PC-9 (cell line): ENCODE results near the gene SACS. TPM values are rescaled to one million over a fixed set of nuclear protein-coding genes. Genes with fewer than 3 reads are reported as not detected.

ENCODE experiments used
- BruUV-seq: library from RNA; stranded (reverse); fragments of 400-500 nt; replicated peaks from 2 replicates; lab custom pipeline; 2021; lab: Mats Ljungman, UMichigan
- CTCF ChIA-PET: fragments of 300-600 bp; sonication (Branson Sonifier 250); formaldehyde crosslinking; loops from one replicate; lab custom pipeline; 2022; ENCODE audit warnings: antibody characterized with exemption; lab: Charles Lee
- POLR2A ChIA-PET: fragments of 300-600 bp; sonication (Branson Sonifier 250); formaldehyde crosslinking; loops from one replicate; lab custom pipeline; 2022; ENCODE audit warnings: antibody characterized with exemption; ENCODE audit not compliant: unreplicated experiment; lab: Charles Lee
- DNase-seq, 2 experiments: peaks; one replicate each; pipeline versions ENCODE4 v3.0.0 to v3.0.0-alpha.2; 2015 to 2022; ENCODE audit warnings: mixed read lengths in 1 of 2
- H2AFZ ChIP-seq: fragments of 200-600 bp; sonication (generic); 2 replicates; pipeline ENCODE4 v1.8.1; 2017; ENCODE audit warnings: antibody characterized with exemption
- H3F3A ChIP-seq: fragments of 200-600 bp; sonication (generic); 2 replicates; pipeline ENCODE4 v1.8.1; 2017; ENCODE audit warnings: antibody characterized with exemption, mild to moderate bottlenecking, low read depth; ENCODE audit not compliant: insufficient read depth
- H3K27ac ChIP-seq: fragments of 200-600 bp; sonication (generic); 2 replicates; pipeline ENCODE4 v1.6.1; 2016; ENCODE audit warnings: mixed run types
- H3K27me3 ChIP-seq: fragments of 200-600 bp; sonication (generic); 2 replicates; pipeline ENCODE4 v1.6.1; 2016; ENCODE audit warnings: low read depth, mixed run types; ENCODE audit not compliant: insufficient read depth
- H3K36me3 ChIP-seq: fragments of 200-600 bp; sonication (generic); 2 replicates; pipeline ENCODE4 v1.6.1; 2016; ENCODE audit warnings: low read depth, mixed run types
- H3K4me1 ChIP-seq: fragments of 200-600 bp; sonication (generic); replicated peaks from 2 replicates; pipeline ENCODE4 v1.6.1; 2016; ENCODE audit warnings: mixed run types; ENCODE audit not compliant: insufficient read depth
- H3K4me2 ChIP-seq: fragments of 200-600 bp; sonication (generic); 2 replicates; pipeline ENCODE4 v1.6.1; 2017; ENCODE audit warnings: mixed run types
- H3K4me3 ChIP-seq: fragments of 200-600 bp; sonication (generic); 2 replicates; pipeline ENCODE4 v1.6.1; 2016; ENCODE audit warnings: mixed run types
- H3K79me2 ChIP-seq: fragments of 200-600 bp; sonication (generic); 2 replicates; pipeline ENCODE4 v1.6.1; 2017; ENCODE audit warnings: low read depth, mixed run types
- H3K9me2 ChIP-seq: fragments of 200-600 bp; sonication (generic); 2 replicates; pipeline ENCODE4 v1.8.1; 2017; ENCODE audit warnings: mild to moderate bottlenecking; ENCODE audit not compliant: insufficient read depth
- H3K9me3 ChIP-seq: fragments of 200-600 bp; sonication (generic); 2 replicates; pipeline ENCODE4 v1.8.1; 2016; ENCODE audit warnings: low read depth; ENCODE audit not compliant: insufficient read depth
- H4K20me1 ChIP-seq: fragments of 200-600 bp; sonication (generic); 2 replicates; pipeline ENCODE4 v1.8.1; 2017; ENCODE audit not compliant: insufficient read depth
- EZH2 ChIP-seq: fragments of 200-600 bp; sonication (generic); IDR thresholded peaks from 2 replicates; pipeline ENCODE4 v1.8.0; 2017; ENCODE audit warnings: antibody characterized with exemption, low read depth
- intact Hi-C: fragments of 100-400 bp; cut with micrococcal nuclease; formaldehyde crosslinking; loops from one replicate; pipeline ENCODE4 v1.10.0; 2022; ENCODE audit not compliant: unreplicated experiment
- total RNA-seq: library from RNA; stranded (reverse); gene quantifications from 2 replicates; pipeline ENCODE4 v1.2.3, GENCODE V29; 2021
- TF ChIP-seq, protein P1 (sequence below): fragments of 200-600 bp; sonication (generic); conservative IDR thresholded peaks from 2 replicates; pipeline ENCODE4 v1.6.1; 2017; ENCODE audit warnings: mixed run types, antibody characterized with exemption, mild to moderate bottlenecking, moderate library complexity

SACS gene
- total RNA-seq, 1 experiment from 2014 or later, result 1.4 TPM

DNA sequence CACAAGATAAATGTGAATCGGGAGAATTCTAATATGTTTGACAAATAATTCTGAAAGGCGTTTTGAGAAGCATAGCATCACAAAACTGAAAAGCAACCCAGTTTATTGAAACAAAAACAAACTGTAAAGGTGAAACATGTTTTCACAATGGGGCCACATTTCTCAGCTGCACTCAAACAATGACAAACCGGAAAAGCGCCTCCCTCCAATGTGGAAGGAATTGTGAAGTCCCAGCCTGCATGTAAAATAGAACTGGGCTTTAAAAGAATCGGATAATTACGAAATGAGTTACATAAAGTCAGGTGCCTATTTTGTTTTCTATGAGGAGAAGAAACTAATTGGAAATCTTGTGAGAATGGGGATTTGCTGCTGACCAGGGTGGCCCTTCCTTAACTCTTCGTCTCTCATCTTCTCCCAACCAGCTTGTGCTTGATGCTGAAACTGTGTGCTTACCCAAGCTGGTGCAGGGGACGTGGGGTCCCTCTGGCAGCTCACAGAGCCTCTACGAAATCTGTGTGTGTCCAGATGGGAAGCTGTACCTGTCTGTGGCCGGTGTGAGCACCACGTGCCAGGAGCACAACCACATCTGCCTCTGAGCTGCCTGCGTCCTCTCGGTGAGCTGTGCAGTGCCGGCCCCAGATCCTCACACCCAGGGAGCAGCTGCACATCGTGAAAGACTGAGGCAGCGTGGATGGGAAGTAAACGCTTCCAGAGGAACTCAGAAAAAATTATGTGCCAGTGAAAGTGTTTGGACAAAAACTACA lies 109.4 kb downstream of the SACS start:
- no peaks in the 10 kb centered on the region for H3K36me3 ChIP-seq
- H3K27ac ChIP-seq, result no peak overlapping the region
- H3K4me1 ChIP-seq, result no peaks in the 10 kb centered on the region
- H4K20me1 ChIP-seq, result no peaks in the 10 kb centered on the region
- ChIA-PET CTCF (no interaction called here), POLR2A (no interaction called here)
- BruUV-seq, result no TSS peak
- TF ChIP-seq, protein P1, sequence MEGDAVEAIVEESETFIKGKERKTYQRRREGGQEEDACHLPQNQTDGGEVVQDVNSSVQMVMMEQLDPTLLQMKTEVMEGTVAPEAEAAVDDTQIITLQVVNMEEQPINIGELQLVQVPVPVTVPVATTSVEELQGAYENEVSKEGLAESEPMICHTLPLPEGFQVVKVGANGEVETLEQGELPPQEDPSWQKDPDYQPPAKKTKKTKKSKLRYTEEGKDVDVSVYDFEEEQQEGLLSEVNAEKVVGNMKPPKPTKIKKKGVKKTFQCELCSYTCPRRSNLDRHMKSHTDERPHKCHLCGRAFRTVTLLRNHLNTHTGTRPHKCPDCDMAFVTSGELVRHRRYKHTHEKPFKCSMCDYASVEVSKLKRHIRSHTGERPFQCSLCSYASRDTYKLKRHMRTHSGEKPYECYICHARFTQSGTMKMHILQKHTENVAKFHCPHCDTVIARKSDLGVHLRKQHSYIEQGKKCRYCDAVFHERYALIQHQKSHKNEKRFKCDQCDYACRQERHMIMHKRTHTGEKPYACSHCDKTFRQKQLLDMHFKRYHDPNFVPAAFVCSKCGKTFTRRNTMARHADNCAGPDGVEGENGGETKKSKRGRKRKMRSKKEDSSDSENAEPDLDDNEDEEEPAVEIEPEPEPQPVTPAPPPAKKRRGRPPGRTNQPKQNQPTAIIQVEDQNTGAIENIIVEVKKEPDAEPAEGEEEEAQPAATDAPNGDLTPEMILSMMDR, result no peak
- TF ChIP-seq EZH2, result no peak
- no peak overlapping the region for H2AFZ ChIP-seq
- H3K9me3 ChIP-seq, result no peaks in the 10 kb centered on the region
- no peaks in the 10 kb centered on the region for H3F3A ChIP-seq
- no peaks in the 10 kb centered on the region for H3K79me2 ChIP-seq
- H3K9me2 ChIP-seq, result no peaks in the 10 kb centered on the region
- intact Hi-C loops, result no loop called here
- H3K4me3 ChIP-seq, result no peak overlapping the region
- H3K27me3 ChIP-seq, result peaks cover 71% of the 10 kb centered on the region
- no peak overlapping the region for H3K4me2 ChIP-seq
- no peak for DNase-seq

DNA sequence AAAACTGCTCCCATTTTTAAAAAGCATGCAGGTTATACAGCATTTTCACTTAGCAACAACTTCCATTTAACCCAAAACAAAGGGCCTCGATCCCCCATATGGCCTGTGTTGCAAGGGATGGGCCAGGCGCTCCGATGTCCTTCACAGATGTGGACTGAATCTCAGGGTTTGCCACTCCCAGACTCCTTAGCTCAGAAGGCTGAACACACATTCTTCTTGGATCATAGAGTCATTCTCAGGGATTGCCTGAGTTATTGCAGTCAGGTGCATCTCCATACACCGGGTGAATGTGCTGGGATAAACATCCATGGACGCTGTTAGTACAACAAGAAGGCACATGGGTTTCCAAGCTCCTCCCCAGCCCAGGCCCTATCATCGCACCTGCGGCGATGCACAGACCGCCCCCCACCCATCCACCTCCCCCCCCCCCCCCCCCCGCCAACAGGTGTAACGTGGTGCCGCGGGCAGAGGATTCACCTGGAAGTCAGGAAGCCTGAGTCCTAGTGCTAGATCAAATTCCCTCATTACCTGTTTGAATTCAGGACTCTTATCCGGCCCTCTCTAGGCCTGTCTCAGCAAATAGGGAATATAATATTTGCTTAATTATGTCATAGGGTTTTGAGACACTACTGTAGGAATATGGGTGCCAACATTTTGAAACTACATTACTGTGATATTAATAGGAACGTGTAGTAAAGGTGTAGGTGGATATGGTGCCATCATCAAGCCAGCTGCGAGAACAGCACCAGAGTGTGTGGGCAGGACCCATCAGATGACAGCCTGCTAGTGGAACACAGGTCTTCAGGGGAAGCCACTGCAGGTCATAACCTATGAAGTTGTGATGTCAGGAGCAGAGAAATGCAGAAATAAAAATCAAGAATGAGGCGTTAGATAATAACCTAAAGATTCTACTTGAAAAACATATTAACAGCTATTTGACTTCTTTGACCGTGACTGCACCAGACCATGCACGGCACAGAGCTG lies 110.9 kb downstream of the SACS start:
- peaks cover 71% of the 10 kb centered on the region for H3K27me3 ChIP-seq
- intact Hi-C loops, result no loop called here
- no peak overlapping the region for H3K27ac ChIP-seq
- no peak overlapping the region for H2AFZ ChIP-seq
- H3K79me2 ChIP-seq, result no peaks in the 10 kb centered on the region
- no peaks in the 10 kb centered on the region for H3K9me2 ChIP-seq
- H3K36me3 ChIP-seq, result no peaks in the 10 kb centered on the region
- H4K20me1 ChIP-seq, result no peaks in the 10 kb centered on the region
- CTCF ChIA-PET, result no interaction called here
- no peak for TF ChIP-seq EZH2
- TF ChIP-seq, protein P1, result no peak
- BruUV-seq, result no TSS peak
- no peaks in the 10 kb centered on the region for H3K9me3 ChIP-seq
- no peaks in the 10 kb centered on the region for H3F3A ChIP-seq
- DNase-seq, result no peak
- no peak overlapping the region for H3K4me3 ChIP-seq
- POLR2A ChIA-PET, result no interaction called here
- H3K4me2 ChIP-seq, result no peak overlapping the region
- no peaks in the 10 kb centered on the region for H3K4me1 ChIP-seq

DNA sequence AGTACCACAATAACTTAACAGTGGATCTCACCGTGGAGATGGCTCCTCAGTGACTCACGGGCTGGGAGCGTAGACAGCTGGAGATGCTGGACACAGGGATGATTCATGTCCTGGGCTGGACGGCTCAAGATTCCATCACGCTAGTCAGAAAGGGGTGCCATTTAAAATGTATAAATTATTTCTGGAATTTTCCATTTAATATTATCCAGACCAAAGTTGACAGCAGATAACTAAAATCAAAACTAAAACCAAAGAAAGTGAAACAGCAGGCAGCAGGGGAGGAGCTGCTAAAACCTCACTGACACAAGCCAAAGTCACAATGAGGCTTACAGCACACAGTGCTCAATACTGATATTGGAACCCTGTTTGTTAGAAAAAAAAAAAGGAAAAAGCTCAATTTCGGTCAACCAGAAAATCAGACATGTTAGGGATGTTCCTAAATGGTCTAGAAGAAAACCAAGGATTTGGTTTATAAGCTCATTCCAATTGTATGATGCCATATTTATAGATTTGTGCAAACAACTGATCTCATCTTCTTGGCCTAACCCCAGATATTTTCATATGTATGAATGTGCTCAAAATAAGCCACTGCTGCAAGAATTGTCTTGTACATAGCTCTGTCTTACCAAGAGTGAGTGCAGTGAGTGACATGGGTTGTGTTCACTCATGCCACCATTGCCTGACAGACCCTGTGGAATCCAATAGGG lies 111.8 kb downstream of the SACS start:
- Histone ChIP-seq H3K79me2 (no peaks in the 10 kb centered on the region), H3K36me3 (no peaks in the 10 kb centered on the region), H3K4me3 (no peak overlapping the region), H3K9me3 (no peaks in the 10 kb centered on the region), H3F3A (no peaks in the 10 kb centered on the region), H3K27me3 (peaks cover 68% of the 10 kb centered on the region), H3K4me2 (no peak overlapping the region), H3K27ac (no peak overlapping the region), H4K20me1 (no peaks in the 10 kb centered on the region), H2AFZ (no peak overlapping the region), H3K4me1 (no peaks in the 10 kb centered on the region), H3K9me2 (no peaks in the 10 kb centered on the region)
- no TSS peak for BruUV-seq
- ChIA-PET CTCF (no interaction called here), POLR2A (no interaction called here)
- TF ChIP-seq EZH2, result no peak
- TF ChIP-seq, protein P1, result no peak
- intact Hi-C loops, result no loop called here
- DNase-seq, result no peak
